Coronary artery (tissue), 2 donors: ENCODE measurements around the gene GADD45G.

ENCODE experiments used
- DNase-seq: peaks from one replicate; pipeline ENCODE4 v3.0.0-alpha.2; 2017; ENCODE audit warnings: low spot score
- H3K27ac ChIP-seq, 2 donors: fragments of 200-600 bp; sonication (generic); one replicate each; pipeline ENCODE4 v1.5.1; 2016 to 2019
- H3K4me3 ChIP-seq: fragments of 200-600 bp; sonication (generic); 2 replicates; pipeline ENCODE4 v1.5.1; 2016; ENCODE audit warnings: mild to moderate bottlenecking, moderate library complexity
- TF ChIP-seq, protein P1 (sequence below): fragments of 200-600 bp; sonication (generic); IDR thresholded peaks from one replicate; pipeline ENCODE4 v1.5.1; 2019; ENCODE audit warnings: antibody characterized with exemption

Gene GADD45G

DNA sequence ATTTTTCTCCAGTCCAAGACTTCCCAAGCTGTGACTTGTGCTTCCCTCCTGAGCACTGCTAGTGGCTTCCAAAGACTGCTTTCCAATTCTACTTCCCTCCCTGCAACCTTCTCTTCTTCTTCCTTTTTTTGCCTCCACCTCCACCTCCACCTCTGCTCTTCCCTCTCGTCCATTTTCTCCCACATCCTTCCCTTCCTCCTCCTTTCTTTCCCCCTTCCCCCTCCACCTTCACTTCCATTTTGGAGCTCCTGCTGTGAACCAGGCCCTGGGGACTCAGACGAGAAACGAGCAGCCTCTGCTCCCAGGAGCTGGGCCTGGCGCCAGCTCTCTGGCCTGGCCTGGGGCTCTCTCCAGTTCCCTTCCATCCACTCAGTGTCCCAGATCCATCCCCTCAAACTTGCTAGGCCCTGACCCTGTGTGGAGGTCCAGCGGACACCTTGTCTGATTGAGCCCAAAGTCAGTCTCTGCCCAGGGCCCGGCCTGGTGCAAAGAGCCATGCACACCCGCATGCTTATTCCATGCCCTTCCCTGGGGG lies 5.6 kb downstream of the GADD45G start:
- TF ChIP-seq, protein P1, sequence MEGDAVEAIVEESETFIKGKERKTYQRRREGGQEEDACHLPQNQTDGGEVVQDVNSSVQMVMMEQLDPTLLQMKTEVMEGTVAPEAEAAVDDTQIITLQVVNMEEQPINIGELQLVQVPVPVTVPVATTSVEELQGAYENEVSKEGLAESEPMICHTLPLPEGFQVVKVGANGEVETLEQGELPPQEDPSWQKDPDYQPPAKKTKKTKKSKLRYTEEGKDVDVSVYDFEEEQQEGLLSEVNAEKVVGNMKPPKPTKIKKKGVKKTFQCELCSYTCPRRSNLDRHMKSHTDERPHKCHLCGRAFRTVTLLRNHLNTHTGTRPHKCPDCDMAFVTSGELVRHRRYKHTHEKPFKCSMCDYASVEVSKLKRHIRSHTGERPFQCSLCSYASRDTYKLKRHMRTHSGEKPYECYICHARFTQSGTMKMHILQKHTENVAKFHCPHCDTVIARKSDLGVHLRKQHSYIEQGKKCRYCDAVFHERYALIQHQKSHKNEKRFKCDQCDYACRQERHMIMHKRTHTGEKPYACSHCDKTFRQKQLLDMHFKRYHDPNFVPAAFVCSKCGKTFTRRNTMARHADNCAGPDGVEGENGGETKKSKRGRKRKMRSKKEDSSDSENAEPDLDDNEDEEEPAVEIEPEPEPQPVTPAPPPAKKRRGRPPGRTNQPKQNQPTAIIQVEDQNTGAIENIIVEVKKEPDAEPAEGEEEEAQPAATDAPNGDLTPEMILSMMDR = no peak
- H3K27ac ChIP-seq = no peak overlapping the region
- no peak for DNase-seq
- no peak overlapping the region for H3K4me3 ChIP-seq

DNA sequence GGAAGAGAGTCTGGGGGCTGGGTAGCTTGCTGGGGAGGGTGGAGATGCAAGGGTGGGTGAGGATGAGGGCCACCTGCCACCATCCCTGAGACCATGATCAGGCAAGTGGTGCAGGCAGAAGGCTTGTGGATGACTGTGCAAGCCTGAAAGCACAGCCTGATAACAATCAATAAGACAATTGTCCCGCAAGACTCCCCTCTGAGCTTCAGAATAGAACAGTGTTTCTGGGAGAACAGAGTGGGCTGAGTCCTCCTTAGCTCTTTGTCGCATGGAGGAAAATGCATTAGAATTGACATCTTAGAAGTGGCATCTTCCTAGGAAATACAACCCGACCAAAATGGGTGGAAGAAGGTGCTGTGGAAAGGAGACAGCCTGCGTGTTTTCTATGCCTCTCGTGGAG lies 6.6 kb downstream of the GADD45G start:
- no peak for DNase-seq
- Histone ChIP-seq H3K4me3 (no peak overlapping the region), H3K27ac (no peak overlapping the region)
- TF ChIP-seq, protein P1 = no peak

DNA sequence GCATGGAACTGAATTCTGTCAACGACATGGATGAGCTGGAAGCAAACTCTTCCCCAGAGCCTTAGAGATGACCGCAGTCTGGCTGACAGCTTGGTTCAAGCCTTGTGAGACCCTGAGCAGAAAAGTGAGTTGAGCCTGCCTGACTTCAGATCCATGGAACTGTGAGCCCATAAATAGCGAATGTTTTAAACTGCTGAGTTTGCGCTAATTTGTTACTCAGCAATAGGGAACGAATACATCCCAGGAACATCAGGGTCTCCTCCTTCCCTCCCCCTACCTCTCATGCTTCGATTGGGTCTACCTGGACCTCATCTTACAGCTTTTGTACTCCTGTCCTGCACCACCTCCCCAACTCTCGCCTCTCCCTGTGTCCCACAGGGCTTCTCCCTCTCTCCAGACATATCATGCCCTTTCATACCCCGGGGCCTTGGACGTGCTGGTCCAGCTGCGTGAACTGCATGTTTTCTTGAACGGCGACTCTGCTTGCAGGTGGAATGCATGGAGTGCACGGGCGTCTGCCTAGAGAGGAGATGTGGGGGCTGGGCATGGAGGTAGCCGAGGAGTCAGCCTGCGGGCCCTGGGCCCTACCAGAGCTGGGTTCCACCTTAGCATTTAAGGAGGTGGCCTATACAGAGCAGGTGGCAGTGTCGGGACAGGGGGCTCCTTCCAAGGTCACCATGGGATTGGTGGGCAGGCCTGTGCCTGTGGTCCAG lies 7.9 kb downstream of the GADD45G start:
- no peak for DNase-seq
- TF ChIP-seq, protein P1 = no peak
- Histone ChIP-seq H3K4me3 (no peak overlapping the region), H3K27ac (no peak overlapping the region)

DNA sequence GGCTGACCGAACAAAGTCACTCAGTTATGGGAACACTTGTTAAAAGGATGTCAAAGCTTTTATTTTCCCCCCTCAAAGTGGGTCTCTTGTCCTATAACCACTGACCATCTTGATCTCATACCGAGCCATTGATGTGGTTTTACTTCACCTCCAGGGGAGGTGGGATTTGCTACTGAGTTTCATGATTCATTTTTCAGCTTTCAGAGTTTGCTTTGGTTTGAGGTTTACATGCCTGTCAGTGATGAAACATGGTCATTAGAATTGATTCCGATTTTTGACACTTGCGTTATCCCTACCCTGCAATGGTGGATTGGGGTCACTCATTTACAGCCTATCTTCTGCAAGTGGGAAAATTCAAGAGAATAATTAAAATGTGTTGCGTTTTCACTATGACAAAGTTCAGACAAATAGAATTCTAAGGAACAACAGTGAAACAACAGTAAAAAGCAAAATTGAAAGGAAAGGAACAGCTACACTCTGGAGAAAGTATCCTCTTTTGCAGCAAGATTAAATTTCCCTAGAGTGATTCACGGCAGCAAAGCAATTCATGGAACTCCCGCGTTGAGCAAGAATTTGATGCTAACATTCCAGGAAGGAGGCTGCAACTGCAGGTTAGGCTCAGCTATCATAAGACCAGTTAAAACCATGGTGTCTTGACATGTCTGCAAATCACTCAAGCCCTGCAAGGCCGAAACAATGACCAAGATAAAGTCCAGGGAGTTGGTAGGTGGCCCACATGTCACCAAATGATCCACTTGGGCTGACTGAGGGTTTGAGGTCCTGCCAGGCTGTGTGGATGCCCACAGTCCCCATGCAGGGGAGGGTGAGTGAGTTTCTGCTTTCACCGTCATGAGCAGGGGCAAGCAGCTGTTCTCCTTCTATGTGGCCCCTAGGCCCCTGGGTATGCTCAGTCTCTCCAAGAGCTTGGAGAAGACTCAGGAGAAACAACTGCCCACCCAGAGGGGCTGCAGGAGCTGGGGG lies 9.4 kb downstream of the GADD45G start:
- no peak overlapping the region for H3K27ac ChIP-seq
- no peak for DNase-seq
- TF ChIP-seq, protein P1 = no peak
- H3K4me3 ChIP-seq = no peak overlapping the region

DNA sequence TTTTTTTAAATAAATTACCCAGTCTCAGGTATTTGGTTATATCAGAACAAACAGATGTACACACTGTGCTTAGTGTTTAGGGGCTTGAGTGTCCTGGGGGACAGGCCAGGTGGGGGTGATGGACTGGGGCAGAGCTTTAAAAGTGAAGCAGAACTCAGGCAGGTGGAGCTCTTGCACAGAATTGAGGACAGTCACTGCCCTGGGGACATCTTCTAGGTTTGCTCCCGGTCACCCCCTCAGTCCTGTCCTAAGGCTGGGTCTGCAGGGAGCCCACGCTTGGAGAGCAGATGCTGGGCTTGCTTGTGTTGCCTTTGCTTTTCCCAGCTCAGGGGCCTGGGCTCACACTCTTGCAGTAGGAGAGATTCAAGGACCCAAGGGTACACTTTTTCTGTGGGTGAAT lies 10.8 kb downstream of the GADD45G start:
- TF ChIP-seq, protein P1 = no peak
- Histone ChIP-seq H3K4me3 (no peak overlapping the region), H3K27ac (no peak overlapping the region)
- DNase-seq = no peak

DNA sequence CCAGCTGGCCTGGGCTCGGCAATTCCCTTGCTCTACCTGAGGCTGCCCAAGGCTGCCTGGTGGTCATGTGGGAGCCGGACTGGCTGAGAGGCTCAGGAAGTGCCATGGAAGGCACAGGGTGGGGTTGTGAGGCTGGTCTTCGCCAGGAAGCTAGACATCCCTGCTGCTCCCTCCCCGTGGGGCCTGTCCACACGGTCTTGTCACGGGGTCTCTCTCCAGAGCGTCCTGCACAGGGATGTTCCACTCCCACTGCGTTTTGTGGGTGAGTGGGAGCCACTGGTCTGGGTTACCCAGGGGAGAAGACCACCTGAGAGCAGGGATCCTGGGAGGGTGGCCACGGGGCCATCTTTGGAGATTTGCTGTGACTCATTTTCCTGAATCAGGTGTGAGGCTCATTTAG lies 11.6 kb downstream of the GADD45G start:
- TF ChIP-seq, protein P1 = no peak
- Histone ChIP-seq H3K27ac (no peak overlapping the region), H3K4me3 (no peak overlapping the region)
- no peak for DNase-seq
